K562 (cell line): ENCODE measurements around the gene CD300A. TPM values are rescaled to one million over a fixed set of nuclear protein-coding genes. Genes with fewer than 3 reads are reported as not detected.

ENCODE experiments used
- ATAC-seq: fragments of 200-7000 bp; cut with Tn5 transposase; 3 replicates; pipeline ENCODE4 v1.9.1; 2020; ENCODE audit warnings: moderate library complexity
- BruUV-seq: library from RNA; stranded (reverse); fragments of 400-500 nt; replicated peaks from 2 replicates; lab custom pipeline; 2021; lab: Mats Ljungman, UMichigan
- CTCF ChIA-PET: fragments of 300-600 bp; formaldehyde crosslinking; extraction: SDS; loops from one replicate; lab custom pipeline; 2021; ENCODE audit warnings: low intra/inter-chr PET ratio; lab: Yijun Ruan, JAX
- POLR2A ChIA-PET: fragments of 300-600, 350-650 bp; sonication (Branson Sonifier 250); formaldehyde crosslinking; extraction: SDS; loops from one replicate; lab custom pipeline; 2021; ENCODE audit warnings: antibody characterized with exemption, inconsistent platforms; lab: Yijun Ruan, JAX
- DNase-seq, 4 experiments: peaks; one replicate each; pipeline versions ENCODE4 v3.0.0 to v3.0.0-alpha.2; 2011 to 2018; ENCODE audit warnings: low spot score in 3 of 4, mixed read lengths in 3 of 4; ENCODE audit errors: extremely low read depth in 1 of 4
- FAIRE-seq: peaks from 2 replicates; lab custom pipeline; 2011; peaks lifted over from hg19 to GRCh38; lab: Jason Lieb, UNC
- H2AFZ ChIP-seq: 2 replicates; pipeline ENCODE4 v1.6.0; 2011; ENCODE audit warnings: low read depth, low read length, control low read depth, inconsistent platforms
- H3K27ac ChIP-seq: fragments of 200-600 bp; 3 replicates; pipeline ENCODE4 v1.8.0; 2011; ENCODE audit warnings: low read depth, mild to moderate bottlenecking, control low read depth, inconsistent platforms, low read length, moderate library complexity, mixed read lengths; ENCODE audit errors: extremely low read depth
- H3K27me3 ChIP-seq, 2 experiments: fragments of 300-600 bp in 1 of 2; 2 replicates in 1 of 2; 3 replicates in 1 of 2; pipeline versions ENCODE4 v1.6.0 to v1.8.0; 2011; ENCODE audit warnings: inconsistent platforms in 2 of 2, low read length in 2 of 2, mild to moderate bottlenecking in 1 of 2, mixed read lengths in 1 of 2, moderate library complexity in 1 of 2; ENCODE audit not compliant: control insufficient read depth in 2 of 2, insufficient read depth in 2 of 2
- H3K36me3 ChIP-seq: fragments of 300-600 bp; 3 replicates; pipeline ENCODE4 v1.8.0; 2011; ENCODE audit warnings: mild to moderate bottlenecking, low read length, inconsistent platforms; ENCODE audit not compliant: control insufficient read depth, insufficient read depth
- H3K4me1 ChIP-seq, 2 experiments: fragments of 200-600 bp in 1 of 2; replicated peaks in 1 of 2; 2 replicates in 1 of 2; 3 replicates in 1 of 2; pipeline versions ENCODE4 v1.5.1 to v1.8.0; 2011; ENCODE audit warnings: inconsistent platforms in 2 of 2, low read length in 2 of 2, mild to moderate bottlenecking in 1 of 2, mixed read lengths in 1 of 2, moderate library complexity in 1 of 2; ENCODE audit not compliant: control insufficient read depth in 2 of 2, insufficient read depth in 2 of 2
- H3K4me2 ChIP-seq: 2 replicates; pipeline ENCODE4 v1.6.1; 2011; ENCODE audit warnings: low read length, control low read depth, inconsistent platforms, mixed read lengths; ENCODE audit not compliant: insufficient read depth
- H3K4me3 ChIP-seq: fragments of 200-600 bp; sonication (generic), shearing (Covaris generic); 2 replicates; pipeline ENCODE4 v1.5.1; 2016; ENCODE audit warnings: control low read depth, inconsistent platforms
- H3K79me2 ChIP-seq: fragments of 200-600 bp; 3 replicates; pipeline ENCODE4 v1.8.0; 2011; ENCODE audit warnings: low read length, inconsistent platforms; ENCODE audit not compliant: control insufficient read depth, insufficient read depth
- H3K9ac ChIP-seq, 2 experiments: 2 replicates each; pipeline versions ENCODE4 v1.6.0 to v1.6.1; 2011; ENCODE audit warnings: low read depth in 2 of 2, low read length in 2 of 2, control low read depth in 1 of 2, inconsistent platforms in 1 of 2, mild to moderate bottlenecking in 1 of 2, mixed read lengths in 1 of 2; ENCODE audit not compliant: insufficient read depth in 1 of 2
- H3K9me1 ChIP-seq: one replicate; pipeline ENCODE4 v1.6.0; 2011; ENCODE audit warnings: inconsistent platforms, mild to moderate bottlenecking, low read length, moderate library complexity; ENCODE audit not compliant: control insufficient read depth, insufficient read depth
- H3K9me3 ChIP-seq: replicated peaks from 2 replicates; pipeline ENCODE4 v1.5.1; 2011; ENCODE audit warnings: low read depth, low read length, inconsistent platforms; ENCODE audit not compliant: control insufficient read depth, insufficient read depth
- H4K20me1 ChIP-seq: replicated peaks from 2 replicates; pipeline ENCODE4 v1.6.1; 2011; ENCODE audit warnings: low read length, inconsistent platforms, mixed read lengths; ENCODE audit not compliant: control insufficient read depth, insufficient read depth
- HDAC6 ChIP-seq: IDR thresholded peaks from 2 replicates; pipeline ENCODE4 v1.6.1; 2012; ENCODE audit warnings: low read depth, mild to moderate bottlenecking, control low read depth, inconsistent platforms, low read length, moderate library complexity
- HMGN3 ChIP-seq: IDR thresholded peaks from 2 replicates; pipeline ENCODE4 v1.6.1; 2011; ENCODE audit warnings: borderline replicate concordance, low read depth, mild to moderate bottlenecking, mixed read lengths, low read length; ENCODE audit not compliant: insufficient read length; ENCODE audit errors: extremely low read depth
- MAFF ChIP-seq: IDR thresholded peaks from 2 replicates; pipeline ENCODE4 v1.6.1; 2012; ENCODE audit warnings: low read length, improper control_type of control experiment
- ZNF12 ChIP-seq: sonication (generic); formaldehyde crosslinking; IDR thresholded peaks from 2 replicates; pipeline ENCODE4 v1.4.0; 2020; ENCODE audit warnings: mild to moderate bottlenecking, missing genetic modification reagents
- WGBS: fragments of 100-300 bp; shearing (Covaris generic); methylation state at CpG from one replicate; pipeline ENCODE4 v1.1.6; 2016; ENCODE audit warnings: low coverage, mixed read lengths; ENCODE audit not compliant: insufficient coverage; ENCODE audit errors: missing lambda C conversion rate; 5-methylcytosine and 5-hydroxymethylcytosine counted together
- in situ Hi-C: fragments of 300-500 bp; cut with MboI; formaldehyde crosslinking; loops from 4 replicates; pipeline ENCODE4 v1.15.0; 2018; ENCODE audit warnings: inconsistent platforms, mixed read lengths
- intact Hi-C: fragments of 100-400 bp; cut with micrococcal nuclease; formaldehyde crosslinking; loops from 2 replicates; pipeline ENCODE4 v1.14.2; 2022
- polyA plus RNA-seq, 8 experiments: library from polyadenylated mRNA; depleted of rRNA in 4 of 8; stranded (reverse) in 5 of 8; unstranded in 3 of 8; fragments of >200 nt; fragmentation: Nextera tagmentation in 2 of 8; fragmentation: Illumina TruSeq in 1 of 8; extraction: Ambion mirVana in 2 of 8; extraction: Trizol in 1 of 8; gene quantifications; 2 replicates each; pipeline versions ENCODE4 v1.2.1 to v1.2.3, GENCODE V29; 2011 to 2014; ENCODE audit warnings: inconsistent platforms in 1 of 8, missing spikeins in 1 of 8
- total RNA-seq, 7 experiments: library from RNA; depleted of rRNA in 6 of 7; stranded (reverse); fragments of >200 nt in 6 of 7; fragmentation: Illumina TruSeq in 2 of 7; extraction: Trizol in 2 of 7; gene quantifications; 2 replicates each; pipeline versions ENCODE4 v1.2.1 to v1.2.3, GENCODE V29; 2011 to 2021; ENCODE audit warnings: low replicate concordance in 1 of 7

The CD300A gene
- total and polyA plus RNA-seq, 9 of the 15 experiments (the other 6 are each of a cell fraction or from before 2014, with no cell fraction given): 0.21 to 1.7 (median 0.41) TPM; not detected in 1

DNA sequence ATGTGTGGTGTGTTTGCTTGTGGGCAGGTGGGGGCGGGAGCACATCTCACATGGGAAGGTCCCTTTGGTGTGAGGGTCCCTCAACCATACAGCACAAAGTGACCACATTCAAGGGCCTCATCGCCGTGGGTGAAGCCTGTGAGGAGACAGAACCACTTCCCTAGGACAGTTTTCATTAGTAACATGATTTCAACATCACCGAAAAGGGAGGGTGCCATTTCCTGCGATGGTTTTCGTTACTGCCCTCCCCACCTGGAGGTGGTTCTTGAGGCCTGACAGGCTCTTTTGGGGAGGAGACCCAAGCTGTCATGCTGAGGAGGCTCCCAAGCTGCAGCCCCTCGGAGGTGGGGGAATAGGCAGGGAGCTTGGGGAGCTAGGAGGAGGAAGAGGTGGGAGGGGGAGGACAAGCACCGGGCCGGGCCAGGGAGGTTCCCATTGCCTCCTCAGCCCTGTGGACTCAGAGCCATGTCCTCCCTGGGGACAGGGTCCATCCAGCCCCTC lies 55.3 kb downstream of the CD300A start (continued):
- TF ChIP-seq HMGN3: no peak

- H3K9me3 ChIP-seq: no peaks in the 10 kb centered on the region
- H3K27me3 ChIP-seq: peaks cover 13 to 59% of the 10 kb centered on the region in 2 experiments; a peak in 3 of 5 replicates
- DNase-seq: no peak
- H3K79me2 ChIP-seq: no peaks in the 10 kb centered on the region
- TF ChIP-seq MAFF (no peak), ZNF12 (CRISPR knock-in tag) (no peak), HDAC6 (no peak)
- in situ Hi-C loops: no loop called here
- H4K20me1 ChIP-seq: no peaks in the 10 kb centered on the region
- H3K9me1 ChIP-seq: no peaks in the 10 kb centered on the region
- FAIRE-seq: no peak
- H3K4me1 ChIP-seq: no peaks in the 10 kb centered on the region
- no TSS peak for BruUV-seq
- H2AFZ ChIP-seq: no peak overlapping the region
- H3K4me3 ChIP-seq: no peak overlapping the region
- H3K9ac ChIP-seq: no peak overlapping the region; a peak in 1 of 4 replicates
- H3K4me2 ChIP-seq: no peak overlapping the region
- no peak for ATAC-seq
- 1% methylated on average over 10 of the region's 10 CpGs for WGBS
- H3K27ac ChIP-seq: no peak overlapping the region
- intact Hi-C loops: no loop called here
- CTCF ChIA-PET: no interaction called here
- POLR2A ChIA-PET: no interaction called here
- H3K36me3 ChIP-seq: no peaks in the 10 kb centered on the region
Observed at GRCh38 chr17:74522381-74523105, 56.1 kb downstream of the CD300A start.
